PC-3 (cell line): ENCODE data around the gene TAOK3. TPM values are rescaled to one million over a fixed set of nuclear protein-coding genes. Genes with fewer than 3 reads are reported as not detected.

ENCODE experiments used
- ATAC-seq: fragments of 200-7000 bp; cut with Tn5 transposase; 2 replicates; pipeline ENCODE4 v1.9.1; 2020; ENCODE audit warnings: mild to moderate bottlenecking, moderate library complexity
- BruUV-seq: library from RNA; stranded (reverse); fragments of 400-500 nt; replicated peaks from 2 replicates; lab custom pipeline; 2021; lab: Mats Ljungman, UMichigan
- CTCF ChIA-PET: fragments of 300-600 bp; sonication (Branson Sonifier 250); formaldehyde crosslinking; loops from one replicate; lab custom pipeline; 2022; ENCODE audit warnings: antibody characterized with exemption; lab: Charles Lee
- POLR2A ChIA-PET: fragments of 300-600 bp; sonication (Branson Sonifier 250); formaldehyde crosslinking; loops from one replicate; lab custom pipeline; 2022; ENCODE audit warnings: antibody characterized with exemption; ENCODE audit not compliant: unreplicated experiment; lab: Charles Lee
- DNase-seq: peaks from one replicate; pipeline ENCODE4 v3.0.0-alpha.2; 2015
- H2AFZ ChIP-seq: fragments of 300-600 bp; sonication (generic); 2 replicates; pipeline ENCODE4 v1.6.0; 2016; ENCODE audit warnings: antibody characterized with exemption, low read length
- H3F3A ChIP-seq: fragments of 300-600 bp; sonication (generic); one replicate; pipeline ENCODE4 v1.6.0; 2017; ENCODE audit warnings: antibody characterized with exemption, low read length, control low read depth, mild to moderate bottlenecking; ENCODE audit not compliant: unreplicated experiment
- H3K27ac ChIP-seq: fragments of 300-600 bp; sonication (generic); 2 replicates; pipeline ENCODE4 v1.5.1; 2016; ENCODE audit warnings: mild to moderate bottlenecking, low read length
- H3K27me3 ChIP-seq: fragments of 300-600 bp; sonication (generic); 2 replicates; pipeline ENCODE4 v1.6.1; 2016; ENCODE audit warnings: low read length, mixed read lengths
- H3K36me3 ChIP-seq: fragments of 300-600 bp; sonication (generic); 2 replicates; pipeline ENCODE4 v1.6.1; 2016; ENCODE audit warnings: low read depth, mixed run types, low read length, mixed read lengths
- H3K4me1 ChIP-seq: fragments of 300-600 bp; sonication (generic); 2 replicates; pipeline ENCODE4 v1.5.1; 2016; ENCODE audit warnings: low read length; ENCODE audit not compliant: insufficient read depth
- H3K4me2 ChIP-seq: fragments of 300-600 bp; sonication (generic); 2 replicates; pipeline ENCODE4 v1.6.0; 2016; ENCODE audit warnings: low read length
- H3K4me3 ChIP-seq: fragments of 300-600 bp; sonication (generic); 2 replicates; pipeline ENCODE4 v1.5.1; 2016; ENCODE audit warnings: mild to moderate bottlenecking, low read length, mixed read lengths
- H3K79me2 ChIP-seq: fragments of 300-600 bp; sonication (generic); 2 replicates; pipeline ENCODE4 v1.6.1; 2017; ENCODE audit warnings: low read length, mixed read lengths
- H3K9ac ChIP-seq: fragments of 300-600 bp; sonication (generic); 2 replicates; pipeline ENCODE4 v1.6.0; 2016; ENCODE audit warnings: mild to moderate bottlenecking, low read length
- H3K9me2 ChIP-seq: fragments of 300-600 bp; sonication (generic); replicated peaks from 2 replicates; pipeline ENCODE4 v1.6.1; 2016; ENCODE audit warnings: mixed run types, low read length, mixed read lengths
- H3K9me3 ChIP-seq: fragments of 300-600 bp; sonication (generic); 2 replicates; pipeline ENCODE4 v1.6.1; 2016; ENCODE audit warnings: low read length, mixed read lengths
- H4K20me1 ChIP-seq: fragments of 300-600 bp; sonication (generic); 2 replicates; pipeline ENCODE4 v1.6.1; 2016; ENCODE audit warnings: low read length, mixed read lengths
- CTCF ChIP-seq: fragments of 300-600 bp; sonication (generic); conservative IDR thresholded peaks from 2 replicates; pipeline ENCODE4 v1.5.1; 2017; ENCODE audit warnings: antibody characterized with exemption, low read depth, mild to moderate bottlenecking, low read length
- EZH2 ChIP-seq: fragments of 300-600 bp; sonication (generic); IDR thresholded peaks from one replicate; pipeline ENCODE4 v1.6.1; 2017; ENCODE audit warnings: antibody characterized with exemption, mild to moderate bottlenecking, low read length; ENCODE audit not compliant: unreplicated experiment
- EZH2phosphoT487 ChIP-seq: fragments of 300-600 bp; sonication (generic); IDR thresholded peaks from 2 replicates; pipeline ENCODE4 v1.6.1; 2018; ENCODE audit warnings: mild to moderate bottlenecking, antibody characterized with exemption, low read length, borderline replicate concordance
- intact Hi-C: fragments of 100-400 bp; cut with micrococcal nuclease; formaldehyde crosslinking; loops from 2 replicates; pipeline ENCODE4 v1.9.0; 2023
- total RNA-seq: library from RNA; depleted of rRNA; stranded (reverse); fragments of >200 nt; gene quantifications from 2 replicates; pipeline ENCODE4 v1.2.3, GENCODE V29; 2014

Gene TAOK3
- total RNA-seq, 1 experiment from 2014 or later = 27.9 TPM

- Histone ChIP-seq H3K9me3 (no peaks in the 10 kb centered on the region), H3K4me3 (peak within 1 kb of the TSS; percentile 94), H3K79me2 (peaks cover 29% of the 10 kb centered on the region; the same call in 1 of the 2 replicates), H3K4me1 (peaks cover 21% of the 10 kb centered on the region), H3K27ac (peak within 1 kb of the TSS; percentile 38), H3K4me2 (peak within 1 kb of the TSS; percentile 96), H3K27me3 (no peaks in the 10 kb centered on the region), H4K20me1 (no peaks in the 10 kb centered on the region), H3F3A (peaks cover 2% of the 10 kb centered on the region), H3K9ac (peak within 1 kb of the TSS; percentile 78), H2AFZ (peak within 1 kb of the TSS; percentile 84), H3K36me3 (no peaks in the 10 kb centered on the region), H3K9me2 (no peaks in the 10 kb centered on the region)
- ChIA-PET POLR2A (interaction anchor here (0.6 to 0.7 kb wide), 2 partner anchors 17 to 135 kb away, joined by 3 to 4 read pairs; no protein-coding TSS in a partner anchor), CTCF (no interaction called here)
- no TSS peak for BruUV-seq
- ATAC-seq (peak; percentile 82), DNase-seq (peak; percentile 90)
- TF ChIP-seq CTCF = no peak
- TF ChIP-seq EZH2 = no peak
- no peak for TF ChIP-seq EZH2phosphoT487
- intact Hi-C loops = loop anchor here (1.0 to 2.0 kb wide), 2 partner anchors 33 to 44 kb away; partner anchors contain the start of gene PEBP1
These were observed 268.9 kb downstream of the TAOK3 start, which contains the start of gene VSIG10 for GRCh38 chr12:118103601-118104382. Gene VSIG10, minus strand, starts transcription at chr12:118104011. Its CDS starts 340 bp downstream, at chr12:118103671.

GRCh38 chr12:118103201-118103600 is 269.5 kb downstream of the TAOK3 start:
- ATAC-seq (peak; percentile 5), DNase-seq (peak; percentile 41)
- no TSS peak for BruUV-seq
- H3K36me3 ChIP-seq = no peaks in the 10 kb centered on the region
- H3K9me3 ChIP-seq = no peaks in the 10 kb centered on the region
- H3K27me3 ChIP-seq = no peaks in the 10 kb centered on the region
- peak overlapping the region; percentile 94 for H3K4me3 ChIP-seq
- ChIA-PET POLR2A (interaction anchor here (0.5 to 0.7 kb wide), 2 partner anchors 42 to 134 kb away, joined by 4 to 5 read pairs; partner anchors contain the start of gene WSB2), CTCF (interaction anchor here (0.6 kb wide), 1 partner anchor 48 kb away, joined by 5 read pairs; no protein-coding TSS in a partner anchor)
- H3K27ac ChIP-seq = peak overlapping the region; percentile 28
- H3K4me1 ChIP-seq = peaks cover 23% of the 10 kb centered on the region
- H2AFZ ChIP-seq = peak overlapping the region; percentile 84
- peak overlapping the region; percentile 96 for H3K4me2 ChIP-seq
- TF ChIP-seq EZH2 (no peak), CTCF (no peak), EZH2phosphoT487 (no peak)
- peak overlapping the region; percentile 78 for H3K9ac ChIP-seq
- H3K79me2 ChIP-seq = peaks cover 29% of the 10 kb centered on the region; the same call in 1 of the 2 replicates
- no peaks in the 10 kb centered on the region for H3K9me2 ChIP-seq
- intact Hi-C loops = loop anchor here (1.0 kb wide), 1 partner anchor 44 kb away; no protein-coding TSS in a partner anchor
- no peaks in the 10 kb centered on the region for H4K20me1 ChIP-seq
- H3F3A ChIP-seq = peaks cover 2% of the 10 kb centered on the region
